Measurements from ENCODE around the gene ATP6V1B1. TPM values are rescaled to one million over a fixed set of nuclear protein-coding genes. Genes with fewer than 3 reads are reported as not detected.

Gene ATP6V1B1
- total and polyA plus RNA-seq, 2 experiments from 2014 or later, result not detected

GRCh38 chr2:70992945-70993853 is 57.5 kb downstream of the ATP6V1B1 start:
- no peak overlapping the region for H3K27ac Mint-ChIP-seq
- no peak for DNase-seq (ENCODE audit: low spot score)

GRCh38 chr2:70994009-70994698 is 58.5 kb downstream of the ATP6V1B1 start:
- peak overlapping the region; percentile 95 for H3K4me3 ChIP-seq
- peaks cover 16% of the 10 kb centered on the region for H3K4me1 Mint-ChIP-seq
- no peak overlapping the region for H3K27ac ChIP-seq (ENCODE audit: low read depth)
- H3K27me3 ChIP-seq (ENCODE audit: insufficient read depth), result peaks cover 9% of the 10 kb centered on the region; the same call in 1 of the 2 replicates
- H3F3A ChIP-seq (replicated peaks; ENCODE audit: low read depth), result no peaks in the 10 kb centered on the region
- no peaks in the 10 kb centered on the region for H3K9me2 ChIP-seq (ENCODE audit: insufficient read depth)
- H3K9me3 Mint-ChIP-seq, result no peaks in the 10 kb centered on the region; the same call in 2 of the 3 replicates
- H2AFZ ChIP-seq, result 0 out of 2 replicates have a peak overlapping the region, but pooled peaks have one; percentile 52
- peaks cover 14% of the 10 kb centered on the region for H4K20me1 ChIP-seq (replicated peaks; ENCODE audit: insufficient read depth)
- peaks cover 5% of the 10 kb centered on the region; the same call in 2 of the 3 replicates for H3K36me3 Mint-ChIP-seq (ENCODE audit: low read depth)
- H3K4me2 ChIP-seq, result peak overlapping the region; percentile 97
- DNase-seq (ENCODE audit: low spot score) (peak; percentile 17), ATAC-seq (peak; percentile 3; the same call in 1 of the 3 replicates)
- no peaks in the 10 kb centered on the region for H3K36me3 ChIP-seq (ENCODE audit: insufficient read depth)
- peaks cover 17% of the 10 kb centered on the region for H3K79me2 ChIP-seq (replicated peaks; ENCODE audit: insufficient read depth)
- H3K4me3 Mint-ChIP-seq, result peak overlapping the region; percentile 93
- H3K27me3 Mint-ChIP-seq (ENCODE audit: insufficient read depth, low read depth, poor library complexity), result peaks cover 8% of the 10 kb centered on the region
- H3K27ac Mint-ChIP-seq, result no peak overlapping the region
- H3K4me1 ChIP-seq (ENCODE audit: insufficient read depth), result peaks cover 5% of the 10 kb centered on the region
- no peak for TF ChIP-seq CREB1 (CRISPR knock-in tag; IDR thresholded peaks at IDR 0.05; ENCODE audit: low read depth)
- TF ChIP-seq NANOG (IDR thresholded peaks at IDR 0.05; ENCODE audit: borderline replicate concordance), result no peak
- TF ChIP-seq REST (IDR thresholded peaks at IDR 0.05; ENCODE audit: unreplicated experiment), result no peak
- TF ChIP-seq EZH2phosphoT487 (IDR thresholded peaks at IDR 0.05; ENCODE audit: unreplicated experiment), result no peak
- no peak for TF ChIP-seq EZH2 (IDR thresholded peaks at IDR 0.05; ENCODE audit: low read depth, unreplicated experiment)
- no peak for TF ChIP-seq POLR2AphosphoS5 (IDR thresholded peaks at IDR 0.05; ENCODE audit: low read depth)
- TF ChIP-seq ETS1 (IDR thresholded peaks at IDR 0.05), result no peak
- TF ChIP-seq ZNF331 (CRISPR knock-in tag; IDR thresholded peaks at IDR 0.05; ENCODE audit: low read depth), result no peak
- TF ChIP-seq JUNB (IDR thresholded peaks at IDR 0.05; ENCODE audit: unreplicated experiment), result no peak
- no peak for TF ChIP-seq STAT1 (IDR thresholded peaks at IDR 0.05; ENCODE audit: unreplicated experiment)
- no peak for TF ChIP-seq ZNF114 (CRISPR knock-in tag; IDR thresholded peaks at IDR 0.05)
- no peak for TF ChIP-seq CTCF (conservative IDR thresholded peaks at IDR 0.05; ENCODE audit: low read depth in 2 of 2)

More at GRCh38 chr2:70992945-70993853, 57.5 kb downstream of the ATP6V1B1 start:
- H3K4me3 Mint-ChIP-seq, result peak overlapping the region; percentile 93
- ATAC-seq, result no peak
- H3K9me2 ChIP-seq (ENCODE audit: insufficient read depth), result no peaks in the 10 kb centered on the region
- H3K36me3 ChIP-seq (ENCODE audit: insufficient read depth), result no peaks in the 10 kb centered on the region
- peaks cover 16% of the 10 kb centered on the region for H3K4me1 Mint-ChIP-seq
- peaks cover 12% of the 10 kb centered on the region for H3K27me3 Mint-ChIP-seq (ENCODE audit: insufficient read depth, low read depth, poor library complexity)
- no peak for TF ChIP-seq EZH2phosphoT487 (IDR thresholded peaks at IDR 0.05; ENCODE audit: unreplicated experiment)
- no peak for TF ChIP-seq ZNF114 (CRISPR knock-in tag; IDR thresholded peaks at IDR 0.05)
- TF ChIP-seq STAT1 (IDR thresholded peaks at IDR 0.05; ENCODE audit: unreplicated experiment), result no peak
- TF ChIP-seq ETS1 (IDR thresholded peaks at IDR 0.05), result no peak
- 0 out of 2 replicates have a peak, but pooled peaks cover 2% of the 10 kb centered on the region for H3K27me3 ChIP-seq (ENCODE audit: insufficient read depth)
- peaks cover 14% of the 10 kb centered on the region for H4K20me1 ChIP-seq (replicated peaks; ENCODE audit: insufficient read depth)
- no peaks in the 10 kb centered on the region for H3F3A ChIP-seq (replicated peaks; ENCODE audit: low read depth)
- peaks cover 5% of the 10 kb centered on the region for H3K4me1 ChIP-seq (ENCODE audit: insufficient read depth)
- H2AFZ ChIP-seq, result no peak overlapping the region
- H3K27ac ChIP-seq (ENCODE audit: low read depth), result no peak overlapping the region
- H3K4me3 ChIP-seq, result peak overlapping the region; percentile 95
- no peaks in the 10 kb centered on the region; the same call in 2 of the 3 replicates for H3K9me3 Mint-ChIP-seq
- peak overlapping the region; percentile 97 for H3K4me2 ChIP-seq
- H3K36me3 Mint-ChIP-seq (ENCODE audit: low read depth), result peaks cover 13% of the 10 kb centered on the region
- peaks cover 17% of the 10 kb centered on the region for H3K79me2 ChIP-seq (replicated peaks; ENCODE audit: insufficient read depth)
